Caco-2 (cell line): ENCODE data around the gene TMC6. TPM values are rescaled to one million over a fixed set of nuclear protein-coding genes. Genes with fewer than 3 reads are reported as not detected.

Experiments used
- Bru-seq: library from RNA; stranded (reverse); fragments of 400-500 nt; gene quantifications from one replicate; lab custom pipeline; 2021; lab: Mats Ljungman, UMichigan
- BruChase-seq, 2 experiments: library from RNA; stranded (reverse); fragments of 400-500 nt; gene quantifications; one replicate each; lab custom pipeline; 2021; lab: Mats Ljungman, UMichigan
- BruUV-seq: library from RNA; stranded (reverse); fragments of 400-500 nt; replicated peaks from 2 replicates; lab custom pipeline; 2021; lab: Mats Ljungman, UMichigan
- CTCF ChIA-PET: fragments of 300-600 bp; sonication (Branson Sonifier 250); formaldehyde crosslinking; loops from one replicate; lab custom pipeline; 2022; ENCODE audit warnings: antibody characterized with exemption; lab: Charles Lee
- POLR2A ChIA-PET: fragments of 300-600 bp; sonication (Branson Sonifier 250); formaldehyde crosslinking; loops from one replicate; lab custom pipeline; 2022; ENCODE audit warnings: antibody characterized with exemption; lab: Charles Lee
- DNase-seq, 2 experiments: peaks; one replicate each; pipeline versions ENCODE4 v3.0.0 to v3.0.0-alpha.2; 2020 to 2022
- H3K27me3 ChIP-seq: replicated peaks from 2 replicates; pipeline ENCODE4 v1.6.0; 2011; ENCODE audit warnings: low read length; ENCODE audit not compliant: control insufficient read depth, insufficient read depth
- H3K36me3 ChIP-seq: 2 replicates; pipeline ENCODE4 v1.5.1; 2011; ENCODE audit warnings: low read length; ENCODE audit not compliant: control insufficient read depth, insufficient read depth
- H3K4me1 ChIP-seq: fragments of 250-450 bp; sonication (Bioruptor Pico); 2 replicates; pipeline ENCODE4 v1.5.1; 2020; ENCODE audit warnings: mild to moderate bottlenecking
- H3K4me3 ChIP-seq: 2 replicates; pipeline ENCODE4 v1.5.1; 2011; ENCODE audit warnings: low read depth, mild to moderate bottlenecking, control low read depth, low read length
- H3K9me3 ChIP-seq: fragments of 250-450 bp; sonication (Bioruptor Pico); 2 replicates; pipeline ENCODE4 v1.5.1; 2020; ENCODE audit warnings: mild to moderate bottlenecking, moderate library complexity
- H3K27ac Mint-ChIP-seq: one replicate; pipeline ENCODE4 v1.8.0; 2022; ENCODE audit warnings: mixed read lengths; ENCODE audit not compliant: unreplicated experiment
- H3K27me3 Mint-ChIP-seq: one replicate; pipeline ENCODE4 v1.8.0; 2022; ENCODE audit warnings: mixed read lengths; ENCODE audit not compliant: insufficient read depth, unreplicated experiment
- H3K36me3 Mint-ChIP-seq: one replicate; pipeline ENCODE4 v1.8.0; 2022; ENCODE audit warnings: mild to moderate bottlenecking, mixed read lengths; ENCODE audit not compliant: insufficient read depth, unreplicated experiment
- H3K4me1 Mint-ChIP-seq: one replicate; pipeline ENCODE4 v1.8.0; 2022; ENCODE audit warnings: low read depth, mixed read lengths; ENCODE audit not compliant: unreplicated experiment
- H3K4me3 Mint-ChIP-seq: one replicate; pipeline ENCODE4 v1.8.0; 2022; ENCODE audit warnings: mild to moderate bottlenecking, moderate library complexity, mixed read lengths; ENCODE audit not compliant: unreplicated experiment
- H3K9me3 Mint-ChIP-seq: one replicate; pipeline ENCODE4 v1.8.0; 2022; ENCODE audit warnings: mixed read lengths; ENCODE audit not compliant: unreplicated experiment
- intact Hi-C: fragments of 100-400 bp; cut with micrococcal nuclease; formaldehyde crosslinking; loops from one replicate; pipeline ENCODE4 v1.10.0; 2022; ENCODE audit not compliant: unreplicated experiment
- long read RNA-seq: library from polyadenylated mRNA; stranded (forward); transcript quantifications from one replicate; pipeline ENCODE4 v2.0.0, GENCODE V29; 2022
- total RNA-seq: library from RNA; stranded (reverse); gene quantifications from 2 replicates; pipeline ENCODE4 v1.2.3, GENCODE V29; 2022
- TF ChIP-seq, protein P1 (sequence below), 2 experiments: fragments of 200-600 bp in 1 of 2; IDR thresholded peaks; 1 replicate in 1 of 2; 2 replicates in 1 of 2; pipeline versions ENCODE4 v1.5.1 to v1.8.0; 2011 to 2022; ENCODE audit warnings: antibody characterized with exemption in 1 of 2, control low read depth in 1 of 2, inconsistent platforms in 1 of 2, low read depth in 1 of 2, low read length in 1 of 2, mild to moderate bottlenecking in 1 of 2, moderate library complexity in 1 of 2; ENCODE audit not compliant: insufficient read depth in 1 of 2, severe bottlenecking in 1 of 2, unreplicated experiment in 1 of 2

TMC6 gene
- total RNA-seq = 77.7 and 84.7 TPM in 2 replicates
- percentile 54 among the genes with signal in this experiment for Bru-seq, nascent RNA
- percentile 62 among the genes with signal in this experiment for BruChase-seq, experiment 1, labeled RNA remaining after a 2-hour chase
- BruChase-seq, experiment 2, labeled RNA remaining after a 6-hour chase = percentile 66 among the genes with signal in this experiment
- long read RNA-seq, full-length matches to known transcripts = 22 of 85 reads
- long read RNA-seq, partial matches to known transcripts = 21 of 85 reads
- long read RNA-seq, other reads (novel, unspliced or antisense) = 42 of 85 reads

DNA sequence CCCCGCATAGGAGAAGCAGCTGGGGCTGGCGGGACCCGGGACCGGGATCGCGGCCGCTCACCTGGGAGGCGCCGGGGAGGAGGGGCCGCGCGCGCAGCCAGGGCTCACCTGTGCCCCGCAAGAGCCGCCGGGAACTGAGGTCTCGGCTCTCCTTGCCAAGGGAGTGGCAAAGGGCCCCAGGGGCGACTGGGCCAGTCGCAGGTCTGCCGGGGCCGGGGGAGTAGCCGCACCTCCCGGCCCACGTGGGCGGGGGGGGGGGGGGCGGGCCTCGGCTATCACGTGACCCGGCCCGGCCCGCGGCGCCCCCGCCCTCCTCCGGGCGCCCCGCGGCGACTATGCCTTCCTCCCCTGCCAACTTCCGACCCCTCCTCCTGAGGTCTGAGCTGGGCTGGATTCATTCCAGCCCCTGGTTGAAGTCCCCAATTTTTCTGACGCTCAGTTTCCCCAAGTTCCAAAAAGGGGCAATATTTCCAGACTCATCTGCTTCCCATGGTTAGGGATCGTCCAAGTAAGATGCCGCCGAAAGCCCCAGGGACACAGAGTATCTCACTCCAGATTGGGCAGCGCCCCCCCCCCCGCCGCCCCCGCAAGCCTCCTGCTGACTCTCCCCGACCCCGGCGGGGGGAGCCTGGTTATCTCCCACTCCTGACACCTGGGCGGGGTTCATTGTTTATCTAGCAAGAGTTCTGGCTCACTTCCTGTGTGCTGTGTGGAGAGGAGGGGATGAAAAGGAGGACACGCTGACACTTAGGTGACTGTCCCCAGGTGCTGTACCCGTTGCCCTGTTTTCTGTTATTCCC lies at the start of gene TMC6:
TMC6 (minus strand) TSS at position 205 of the 800 bp plus-strand sequence. CDS start 1,923 bp downstream, outside the sequence.
- peaks cover 3% of the 10 kb centered on the region; the same call in 1 of the 2 replicates for H3K36me3 ChIP-seq
- H3K27me3 ChIP-seq = no peaks in the 10 kb centered on the region
- no peaks in the 10 kb centered on the region for H3K27me3 Mint-ChIP-seq
- peak within 1 kb of the TSS; percentile 75 for H3K27ac Mint-ChIP-seq
- no TSS peak for BruUV-seq
- peaks cover 23% of the 10 kb centered on the region for H3K4me1 ChIP-seq
- H3K4me3 Mint-ChIP-seq = peak within 1 kb of the TSS; percentile 75
- POLR2A ChIA-PET = interaction anchor here (0.6 to 1.5 kb wide), 5 partner anchors 42 to 79 kb away, joined by 4 to 16 read pairs (median 7); partner anchors contain the start of genes AFMID and TK1
- TF ChIP-seq, protein P1, sequence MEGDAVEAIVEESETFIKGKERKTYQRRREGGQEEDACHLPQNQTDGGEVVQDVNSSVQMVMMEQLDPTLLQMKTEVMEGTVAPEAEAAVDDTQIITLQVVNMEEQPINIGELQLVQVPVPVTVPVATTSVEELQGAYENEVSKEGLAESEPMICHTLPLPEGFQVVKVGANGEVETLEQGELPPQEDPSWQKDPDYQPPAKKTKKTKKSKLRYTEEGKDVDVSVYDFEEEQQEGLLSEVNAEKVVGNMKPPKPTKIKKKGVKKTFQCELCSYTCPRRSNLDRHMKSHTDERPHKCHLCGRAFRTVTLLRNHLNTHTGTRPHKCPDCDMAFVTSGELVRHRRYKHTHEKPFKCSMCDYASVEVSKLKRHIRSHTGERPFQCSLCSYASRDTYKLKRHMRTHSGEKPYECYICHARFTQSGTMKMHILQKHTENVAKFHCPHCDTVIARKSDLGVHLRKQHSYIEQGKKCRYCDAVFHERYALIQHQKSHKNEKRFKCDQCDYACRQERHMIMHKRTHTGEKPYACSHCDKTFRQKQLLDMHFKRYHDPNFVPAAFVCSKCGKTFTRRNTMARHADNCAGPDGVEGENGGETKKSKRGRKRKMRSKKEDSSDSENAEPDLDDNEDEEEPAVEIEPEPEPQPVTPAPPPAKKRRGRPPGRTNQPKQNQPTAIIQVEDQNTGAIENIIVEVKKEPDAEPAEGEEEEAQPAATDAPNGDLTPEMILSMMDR (IDR thresholded peaks at IDR 0.05; ENCODE audit: insufficient read depth in 1 of 2, low read depth in 1 of 2, low read length in 1 of 2, severe bottlenecking in 1 of 2, unreplicated experiment in 1 of 2) = no peak
- intact Hi-C loops = loop anchor here (2.0 to 5.0 kb wide), 3 partner anchors 22 to 59 kb away; partner anchors contain the start of genes AFMID, SYNGR2 and TK1
- no peaks in the 10 kb centered on the region for H3K9me3 ChIP-seq
- CTCF ChIA-PET = interaction anchor here (0.6 to 1.7 kb wide), 8 partner anchors 9 to 1668 kb away, joined by 3 to 12 read pairs (median 4); partner anchors contain the start of genes CBX8 and SYNGR2
- H3K9me3 Mint-ChIP-seq = no peaks in the 10 kb centered on the region
- peak within 1 kb of the TSS; percentile 58 for H3K4me3 ChIP-seq
- H3K4me1 Mint-ChIP-seq = peaks cover 9% of the 10 kb centered on the region
- peaks cover 20% of the 10 kb centered on the region for H3K36me3 Mint-ChIP-seq
- peak; percentile 91 for DNase-seq

- intact Hi-C loops = loop anchor here (1.0 kb wide), 1 partner anchor 64 kb away; no protein-coding TSS in a partner anchor
- H3K4me1 Mint-ChIP-seq = peaks cover 24% of the 10 kb centered on the region
- no peak overlapping the region for H3K4me3 Mint-ChIP-seq
- ChIA-PET POLR2A (interaction anchor here (0.9 to 1.3 kb wide), 3 partner anchors 10 to 48 kb away, joined by 3 to 4 read pairs (median 4); partner anchors contain the start of genes TK1 and TMC6), CTCF (interaction anchor here (0.6 to 2.5 kb wide), 9 partner anchors 11 to 92 kb away, joined by 3 to 15 read pairs (median 4); partner anchors contain the start of genes AFMID and TK1)
- peaks cover 98% of the 10 kb centered on the region for H3K36me3 Mint-ChIP-seq
- Histone ChIP-seq H3K4me3 (no peak overlapping the region), H3K27me3 (no peaks in the 10 kb centered on the region), H3K36me3 (peaks cover 2% of the 10 kb centered on the region), H3K9me3 (no peaks in the 10 kb centered on the region), H3K4me1 (peaks cover 14% of the 10 kb centered on the region; the same call in 1 of the 2 replicates)
- DNase-seq = peak in 1 of 2 experiments; percentile 79
- no peaks in the 10 kb centered on the region for H3K27me3 Mint-ChIP-seq
- H3K27ac Mint-ChIP-seq = peak overlapping the region; percentile 75
- no TSS peak for BruUV-seq
- TF ChIP-seq, protein P1 (IDR thresholded peaks at IDR 0.05; ENCODE audit: insufficient read depth in 1 of 2, low read depth in 1 of 2, low read length in 1 of 2, severe bottlenecking in 1 of 2, unreplicated experiment in 1 of 2) = peak; percentile 85 to 86
- no peaks in the 10 kb centered on the region for H3K9me3 Mint-ChIP-seq
These were observed 48.0 kb upstream of the TMC6 start for GRCh38 chr17:78176548-78177025.
